B cell (primary cell): ENCODE data around the gene DECR2. TPM values are rescaled to one million over a fixed set of nuclear protein-coding genes. Genes with fewer than 3 reads are reported as not detected.

Experiments
- ATAC-seq: fragments of 200-7000 bp; cut with Tn5 transposase; one replicate; pipeline ENCODE4 v1.10.0; 2021; ENCODE audit warnings: low read depth, mild to moderate bottlenecking, moderate number of reproducible peaks, moderate library complexity
- CTCF ChIA-PET: fragments of 350-600 bp; sonication (Branson Sonifier 250); formaldehyde crosslinking; loops from one replicate; lab custom pipeline; 2021; ENCODE audit warnings: antibody characterized with exemption, inconsistent platforms; lab: Charles Lee
- POLR2A ChIA-PET: fragments of 350-600 bp; sonication (Branson Sonifier 250); formaldehyde crosslinking; loops from one replicate; lab custom pipeline; 2021; ENCODE audit warnings: antibody characterized with exemption; lab: Charles Lee
- DNase-seq: peaks from one replicate; pipeline ENCODE4 v3.0.0; 2013
- H2AFZ ChIP-seq: 2 replicates; pipeline ENCODE4 v1.6.1; 2012; ENCODE audit warnings: mild to moderate bottlenecking, low read depth, low read length; ENCODE audit not compliant: insufficient read depth, poor library complexity, severe bottlenecking
- H3K27ac ChIP-seq, 2 donors: 1 replicate in 1 of 2; 2 replicates in 1 of 2; pipeline ENCODE4 v1.5.1; 2012 to 2013; ENCODE audit warnings: low read length in 2 of 2, mild to moderate bottlenecking in 2 of 2, moderate library complexity in 1 of 2
- H3K27me3 ChIP-seq, 4 experiments: fragments of 200-600 bp in 1 of 4; sonication (generic) in 1 of 4; replicated peaks in 1 of 4; 1 replicate in 2 of 4; 2 replicates in 2 of 4; pipeline versions ENCODE4 v1.6.1 to v1.7.0; 2013 to 2016; ENCODE audit warnings: low read length in 3 of 4, mild to moderate bottlenecking in 2 of 4, mixed read lengths in 1 of 4, moderate library complexity in 1 of 4; ENCODE audit not compliant: insufficient read depth in 4 of 4, control insufficient read depth in 3 of 4; ENCODE audit errors: control extremely low read depth in 1 of 4
- H3K36me3 ChIP-seq, 2 experiments: replicated peaks in 1 of 2; 1 replicate in 1 of 2; 2 replicates in 1 of 2; pipeline versions ENCODE4 v1.6.1 to v1.7.1; 2013; ENCODE audit warnings: low read length in 1 of 2; ENCODE audit not compliant: insufficient read depth in 2 of 2, control insufficient read depth in 1 of 2; ENCODE audit errors: control extremely low read depth in 1 of 2, extremely low read depth in 1 of 2
- H3K4me1 ChIP-seq, 2 donors: fragments of 200-600 bp in 1 of 2; sonication (generic) in 1 of 2; 1 replicate in 1 of 2; 2 replicates in 1 of 2; pipeline versions ENCODE4 v1.5.1 to v1.6.1; 2013 to 2017; ENCODE audit warnings: low read length in 2 of 2; ENCODE audit not compliant: control insufficient read depth in 2 of 2, insufficient read depth in 2 of 2
- H3K4me2 ChIP-seq: replicated peaks from 2 replicates; pipeline ENCODE3; 2012; ENCODE audit warnings: mild to moderate bottlenecking, low read depth, low read length; ENCODE audit not compliant: poor library complexity, severe bottlenecking
- H3K4me3 ChIP-seq, 5 experiments: fragments of 200-600 bp in 1 of 5; sonication (generic) in 1 of 5; 1 replicate in 3 of 5; 2 replicates in 2 of 5; pipeline versions ENCODE4 v1.5.1 to v1.7.0; 2011 to 2016; ENCODE audit warnings: low read length in 4 of 5, mild to moderate bottlenecking in 4 of 5, low read depth in 2 of 5, control low read depth in 1 of 5, moderate library complexity in 1 of 5; ENCODE audit not compliant: insufficient read depth in 1 of 5; ENCODE audit errors: control extremely low read depth in 1 of 5, extremely low read depth in 1 of 5
- H3K79me2 ChIP-seq: fragments of 200-600 bp; sonication (generic); one replicate; pipeline ENCODE4 v1.6.0; 2016; ENCODE audit warnings: low read length; ENCODE audit not compliant: control insufficient read depth, insufficient read depth
- H3K9ac ChIP-seq: fragments of 200-600 bp; sonication (generic); 2 replicates; pipeline ENCODE4 v1.6.1; 2017; ENCODE audit warnings: mild to moderate bottlenecking, low read length, moderate library complexity
- H3K9me3 ChIP-seq, 3 donors: one replicate each; pipeline versions ENCODE4 v1.6.1 to v1.7.1; 2013; ENCODE audit warnings: low read length in 2 of 3; ENCODE audit not compliant: control insufficient read depth in 2 of 3, insufficient read depth in 1 of 3; ENCODE audit errors: control extremely low read depth in 1 of 3
- H4K20me1 ChIP-seq: 2 replicates; pipeline ENCODE4 v1.6.0; 2012; ENCODE audit warnings: mild to moderate bottlenecking, low read length; ENCODE audit not compliant: insufficient read depth, control insufficient read depth, poor library complexity, severe bottlenecking
- H3K27ac Mint-ChIP-seq: one replicate; pipeline ENCODE4 v1.8.0; 2021; ENCODE audit warnings: mixed read lengths
- H3K27me3 Mint-ChIP-seq: one replicate; pipeline ENCODE4 v1.8.0; 2021; ENCODE audit warnings: mixed read lengths
- H3K4me1 Mint-ChIP-seq: one replicate; pipeline ENCODE4 v1.8.0; 2021; ENCODE audit warnings: mixed read lengths
- H3K4me3 Mint-ChIP-seq: one replicate; pipeline ENCODE4 v1.8.0; 2021; ENCODE audit warnings: mixed read lengths
- H3K9me3 Mint-ChIP-seq: one replicate; pipeline ENCODE4 v1.8.0; 2022; ENCODE audit warnings: mixed read lengths; ENCODE audit not compliant: insufficient read depth
- EZH2 ChIP-seq: IDR thresholded peaks from 2 replicates; pipeline ENCODE4 v1.6.1; 2012; ENCODE audit warnings: borderline replicate concordance, low read depth, mild to moderate bottlenecking, moderate library complexity, low read length; ENCODE audit not compliant: insufficient read depth, poor library complexity, severe bottlenecking
- WGBS: methylation state at CpG from one replicate; pipeline ENCODE4 v1.1.5; 2013; ENCODE audit warnings: missing lambda C conversion rate; ENCODE audit not compliant: insufficient coverage; 5-methylcytosine and 5-hydroxymethylcytosine counted together
- intact Hi-C: fragments of 100-400 bp; cut with micrococcal nuclease; formaldehyde crosslinking; loops from one replicate; pipeline ENCODE4 v1.10.0; 2022
- polyA plus RNA-seq: library from polyadenylated mRNA; depleted of rRNA; stranded (reverse); fragments of >200 nt; gene quantifications from 2 replicates; pipeline ENCODE4 v1.2.3, GENCODE V29; 2012
- total RNA-seq, 2 donors: library from RNA; stranded (reverse); fragments of 120-200 nt in 1 of 2; gene quantifications; 1 replicate in 1 of 2; 2 replicates in 1 of 2; pipeline versions ENCODE4 v1.2.3 to v1.2.4, GENCODE V29; 2013 to 2022
- TF ChIP-seq, protein P1 (sequence below): fragments of 200-600 bp; IDR thresholded peaks from one replicate; pipeline ENCODE4 v1.8.0; 2022; ENCODE audit warnings: antibody characterized with exemption, mild to moderate bottlenecking

The DECR2 gene
- total and polyA plus RNA-seq, 2 donors (not counting 1 experiment from before 2014, with no cell fraction given): 11.0 to 16.3 TPM

DNA sequence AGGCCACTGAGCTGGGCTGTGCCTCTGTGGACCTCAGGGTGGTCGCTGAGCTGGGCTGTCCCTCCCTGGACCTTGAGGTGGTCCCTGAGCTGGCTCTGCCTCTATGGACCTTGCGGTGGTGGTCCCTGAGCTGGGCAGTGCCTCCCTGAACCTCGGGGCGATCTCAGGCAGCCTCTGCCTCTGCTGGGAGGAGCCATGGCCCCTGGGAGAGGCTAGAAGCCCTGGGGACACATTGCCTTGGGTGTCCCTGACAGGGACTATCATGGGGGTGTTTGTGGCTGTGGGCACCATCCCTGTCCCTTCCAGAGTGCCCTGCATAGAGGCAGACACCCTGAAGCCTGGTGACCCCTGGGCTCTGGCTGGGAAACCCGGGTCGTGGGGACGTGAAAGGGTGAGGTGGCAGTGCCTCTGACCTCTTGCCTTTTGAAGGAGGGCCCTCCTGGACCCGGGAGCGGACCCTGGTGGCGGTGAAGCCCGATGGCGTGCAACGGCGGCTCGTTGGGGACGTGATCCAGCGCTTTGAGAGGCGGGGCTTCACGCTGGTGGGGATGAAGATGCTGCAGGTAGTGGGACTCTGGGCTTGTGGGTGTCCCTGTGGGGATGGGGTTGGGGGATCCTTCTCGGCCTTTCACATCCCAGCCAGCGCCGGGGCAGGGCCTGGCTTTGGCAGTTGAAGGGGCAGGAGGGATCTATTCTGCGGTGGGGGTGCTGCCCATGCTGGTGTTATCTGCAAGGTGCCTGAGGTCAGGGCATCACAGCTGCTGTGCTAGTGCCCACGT, 2.9 kb upstream of the DECR2 start:
- no peak for ATAC-seq
- Histone ChIP-seq H2AFZ (no peak overlapping the region), H3K27me3 (no peaks in the 10 kb centered on the region), H3K9ac (no peak overlapping the region), H3K4me1 (peaks cover 26 to 39% of the 10 kb centered on the region in 2 donors), H3K9me3 (peaks cover 0 to 6% (median 0%) of the 10 kb centered on the region in 3 donors), H4K20me1 (peaks cover 7% of the 10 kb centered on the region), H3K4me2 (no peak overlapping the region), H3K27ac (peak overlapping the region in 1 of 2 donors; percentile 78), H3K79me2 (no peaks in the 10 kb centered on the region), H3K36me3 (peaks cover 0 to 6% of the 10 kb centered on the region in 2 experiments), H3K4me3 (no peak overlapping the region)
- no peaks in the 10 kb centered on the region for H3K9me3 Mint-ChIP-seq
- intact Hi-C loops: no loop called here
- H3K4me3 Mint-ChIP-seq: peak overlapping the region; percentile 67
- peaks cover 27% of the 10 kb centered on the region for H3K4me1 Mint-ChIP-seq
- peak; percentile 35 for DNase-seq
- ChIA-PET CTCF (no interaction called here), POLR2A (interaction anchor here (0.6 kb wide), 2 partner anchors 18 to 28 kb away, joined by 3 read pairs; partner anchors contain the start of gene MRPL28)
- WGBS: 91% methylated on average over 18 of the region's 24 CpGs
- no peaks in the 10 kb centered on the region for H3K27me3 Mint-ChIP-seq
- H3K27ac Mint-ChIP-seq: peak overlapping the region; percentile 71
- TF ChIP-seq EZH2: no peak
- TF ChIP-seq, protein P1, sequence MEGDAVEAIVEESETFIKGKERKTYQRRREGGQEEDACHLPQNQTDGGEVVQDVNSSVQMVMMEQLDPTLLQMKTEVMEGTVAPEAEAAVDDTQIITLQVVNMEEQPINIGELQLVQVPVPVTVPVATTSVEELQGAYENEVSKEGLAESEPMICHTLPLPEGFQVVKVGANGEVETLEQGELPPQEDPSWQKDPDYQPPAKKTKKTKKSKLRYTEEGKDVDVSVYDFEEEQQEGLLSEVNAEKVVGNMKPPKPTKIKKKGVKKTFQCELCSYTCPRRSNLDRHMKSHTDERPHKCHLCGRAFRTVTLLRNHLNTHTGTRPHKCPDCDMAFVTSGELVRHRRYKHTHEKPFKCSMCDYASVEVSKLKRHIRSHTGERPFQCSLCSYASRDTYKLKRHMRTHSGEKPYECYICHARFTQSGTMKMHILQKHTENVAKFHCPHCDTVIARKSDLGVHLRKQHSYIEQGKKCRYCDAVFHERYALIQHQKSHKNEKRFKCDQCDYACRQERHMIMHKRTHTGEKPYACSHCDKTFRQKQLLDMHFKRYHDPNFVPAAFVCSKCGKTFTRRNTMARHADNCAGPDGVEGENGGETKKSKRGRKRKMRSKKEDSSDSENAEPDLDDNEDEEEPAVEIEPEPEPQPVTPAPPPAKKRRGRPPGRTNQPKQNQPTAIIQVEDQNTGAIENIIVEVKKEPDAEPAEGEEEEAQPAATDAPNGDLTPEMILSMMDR: no peak
